Activated CD8-positive, alpha-beta memory T cell treated with anti-CD3 and anti-CD28 coated beads, Interleukin-2, amount 10 ng/mL, durations not matched to agents 7 days and 5 days (primary cell): ENCODE data around the gene ATP1B3. TPM values are rescaled to one million over a fixed set of nuclear protein-coding genes. Genes with fewer than 3 reads are reported as not detected.
"Not testable (repeated sequence)": the region's sequence is repeated elsewhere in the genome, so short reads cannot be mapped to it uniquely, and the experiment has no call there.

Source experiments
- ATAC-seq: fragments of 150-1000 bp; cut with Tn5 transposase; one replicate; pipeline ENCODE4 v1.10.0; 2021; ENCODE audit warnings: moderate library complexity
- CTCF ChIA-PET: fragments of 350-600 bp; sonication (Branson Sonifier 250); formaldehyde crosslinking; loops from one replicate; lab custom pipeline; 2021; ENCODE audit warnings: antibody characterized with exemption; lab: Charles Lee
- DNase-seq: peaks from one replicate; pipeline ENCODE4 v3.0.0-alpha.2; 2020
- H3K27ac Mint-ChIP-seq: one replicate; pipeline ENCODE4 v1.8.0; 2021; ENCODE audit warnings: mild to moderate bottlenecking, mixed read lengths
- H3K27me3 Mint-ChIP-seq: one replicate; pipeline ENCODE4 v1.8.0; 2021; ENCODE audit warnings: mixed read lengths
- H3K36me3 Mint-ChIP-seq: one replicate; pipeline ENCODE4 v1.8.0; 2021; ENCODE audit warnings: mild to moderate bottlenecking, mixed read lengths
- H3K4me1 Mint-ChIP-seq: one replicate; pipeline ENCODE4 v1.8.0; 2021; ENCODE audit warnings: mixed read lengths
- H3K4me3 Mint-ChIP-seq: one replicate; pipeline ENCODE4 v1.8.0; 2021; ENCODE audit warnings: mild to moderate bottlenecking, moderate library complexity, mixed read lengths
- H3K9me3 Mint-ChIP-seq: one replicate; pipeline ENCODE4 v1.8.0; 2022; ENCODE audit warnings: low read depth, mixed read lengths
- total RNA-seq, 2 experiments: library from RNA; stranded (reverse); gene quantifications; one replicate each; pipeline ENCODE4 v1.2.3, GENCODE V29; 2021

ATP1B3 gene
- total RNA-seq, 2 experiments from 2014 or later = 94.9 to 135 TPM

- no peak for ATAC-seq
- CTCF ChIA-PET = no interaction called here
- Mint-ChIP-seq H3K4me3 (no peak overlapping the region), H3K9me3 (no peaks in the 10 kb centered on the region), H3K27me3 (no peaks in the 10 kb centered on the region), H3K36me3 (peaks cover 4% of the 10 kb centered on the region), H3K27ac (no peak overlapping the region), H3K4me1 (peaks cover 3% of the 10 kb centered on the region)
- no peak for DNase-seq
Measured at GRCh38 chr3:141971571-141971970, 95.1 kb downstream of the ATP1B3 start.

- DNase-seq = no peak
- Mint-ChIP-seq H3K27me3 (no peaks in the 10 kb centered on the region), H3K27ac (no peak overlapping the region), H3K36me3 (peaks cover 3% of the 10 kb centered on the region), H3K4me3 (no peak overlapping the region), H3K9me3 (no peaks in the 10 kb centered on the region), H3K4me1 (peaks cover 3% of the 10 kb centered on the region)
- CTCF ChIA-PET = interaction anchor here (1.3 kb wide), 1 partner anchor 10 kb away, joined by 5 read pairs; no protein-coding TSS in a partner anchor
- no peak for ATAC-seq
Measured at GRCh38 chr3:141972399-141972798, 96.0 kb downstream of the ATP1B3 start.

- CTCF ChIA-PET, H3K9me3 Mint-ChIP-seq, H3K27me3 Mint-ChIP-seq, H3K4me3 Mint-ChIP-seq, DNase-seq, H3K4me1 Mint-ChIP-seq, ATAC-seq, H3K36me3 Mint-ChIP-seq, H3K27ac Mint-ChIP-seq: not testable (repeated sequence)
Measured at GRCh38 chr3:141974777-141975176, 98.3 kb downstream of the ATP1B3 start.

Other genes starting within 250 kb of the ATP1B3 start
- 10 to 100 TPM; 53.4 to 67.0 TPM for gene RNF7, start 138.3 kb upstream of the ATP1B3 start, total RNA-seq
- gene GRK7, start 113.2 kb upstream of the ATP1B3 start, total RNA-seq = not detected